Measurements from ENCODE around the gene SYK. TPM values are rescaled to one million over a fixed set of nuclear protein-coding genes. Genes with fewer than 3 reads are reported as not detected.

Gene SYK
- total and polyA plus RNA-seq, 2 of the 4 experiments (the other 2 are of a cell fraction) = not detected

DNA sequence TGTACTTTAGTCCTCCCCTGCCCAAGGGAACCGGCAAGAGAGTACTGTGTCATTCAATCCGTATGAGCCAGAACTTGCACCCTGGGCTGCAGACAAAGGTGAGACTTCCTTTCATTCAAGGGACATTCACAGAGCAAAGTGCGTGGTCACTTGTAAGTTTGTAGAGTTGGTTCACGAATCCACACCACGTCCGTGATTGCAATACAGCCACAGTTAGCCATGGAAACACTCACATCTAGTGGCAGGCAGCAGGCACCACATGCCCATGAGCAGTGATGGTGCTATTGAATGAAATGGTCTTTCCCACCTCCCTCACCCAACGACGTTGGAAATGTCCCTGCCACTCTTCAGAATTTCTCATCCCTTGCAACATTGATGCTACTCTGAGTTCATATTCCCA lies 72.6 kb downstream of the SYK start:
- Histone ChIP-seq H3K4me1 (ENCODE audit: control insufficient read depth, insufficient read depth, low read length) (no peaks in the 10 kb centered on the region), H2AFZ (replicated peaks; ENCODE audit: low read length, poor library complexity) (no peak overlapping the region), H2AK5ac (ENCODE audit: low read depth, low read length) (no peak overlapping the region), H3K9ac (ENCODE audit: low read depth, low read length) (no peak overlapping the region), H4K20me1 (ENCODE audit: insufficient read depth, low read length) (no peaks in the 10 kb centered on the region), H3K4me2 (ENCODE audit: low read depth, low read length) (no peak overlapping the region), H2BK120ac (ENCODE audit: low read depth, low read length) (no peak overlapping the region), H2BK5ac (ENCODE audit: low read depth, low read length, poor library complexity, severe bottlenecking) (no peak overlapping the region), H3K23ac (ENCODE audit: low read depth, low read length) (no peak overlapping the region), H4K91ac (ENCODE audit: insufficient read depth, low read depth, low read length) (no peak overlapping the region), H3K9me1 (ENCODE audit: insufficient read depth, low read length) (no peaks in the 10 kb centered on the region), H3K4me3 (ENCODE audit: insufficient read depth, low read depth, low read length) (no peak overlapping the region), H3K56ac (ENCODE audit: extremely low read depth, insufficient read depth, low read length) (no peak overlapping the region), H2BK15ac (ENCODE audit: low read depth, low read length) (no peak overlapping the region), H3K18ac (ENCODE audit: low read depth, low read length) (no peak overlapping the region), H2AK9ac (replicated peaks; ENCODE audit: low read depth, low read length, poor library complexity) (peak overlapping the region; percentile 19), H3K79me1 (ENCODE audit: low read depth in 1 of 2, low read length in 2 of 2) (no peaks in the 10 kb centered on the region), H3K27ac (ENCODE audit: insufficient read depth, low read length) (no peak overlapping the region), H3K4ac (ENCODE audit: low read depth, low read length) (no peak overlapping the region), H3K14ac (replicated peaks; ENCODE audit: low read depth, low read length) (no peak overlapping the region), H2BK20ac (ENCODE audit: low read depth, low read length) (no peak overlapping the region), H3K9me3 (ENCODE audit: control insufficient read depth, insufficient read depth, low read length) (no peaks in the 10 kb centered on the region), H3K27me3 (ENCODE audit: control insufficient read depth, insufficient read depth, low read length) (peaks cover 9% of the 10 kb centered on the region; the same call in 1 of the 2 replicates), H4K8ac (ENCODE audit: low read depth in 2 of 2, low read length in 2 of 2) (no peak overlapping the region), H4K5ac (ENCODE audit: low read depth, low read length) (no peak overlapping the region), H3K36me3 (ENCODE audit: control insufficient read depth, insufficient read depth, low read length) (no peaks in the 10 kb centered on the region)
- dilution Hi-C loops (cut with HindIII; ENCODE audit: low sequenced_read_pairs, unreplicated experiment) = no loop called here
- ATAC-seq (ENCODE audit: low read depth) (no peak), DNase-seq (no peak)
- WGBS, 2 experiments (ENCODE audit: extremely low coverage in 2 of 2, insufficient read length in 1 of 2) = no CpG with 5 or more reads among the region's 8 CpGs
- BruUV-seq (replicated peaks) = no TSS peak
- intact Hi-C loops (cut with micrococcal nuclease) = no loop called here
- TF ChIP-seq USF2 (IDR thresholded peaks at IDR 0.05; ENCODE audit: low read depth, low read length) (no peak), ELK1 (IDR thresholded peaks at IDR 0.05; ENCODE audit: borderline replicate concordance, low read depth, low read length) (no peak), RFX5 (IDR thresholded peaks at IDR 0.05; ENCODE audit: low read depth, low read length) (no peak)
- POLR2A ChIA-PET (ENCODE audit: unreplicated experiment) = no interaction called here
- CTCF ChIA-PET = no interaction called here
- in situ Hi-C loops (cut with MboI; ENCODE audit: low sequenced_read_pairs) = loop anchor here (5.0 to 10.0 kb wide), 3 partner anchors 639 to 1279 kb away; no protein-coding TSS in a partner anchor
